ENCODE results near the gene CAMK2A. TPM values are rescaled to one million over a fixed set of nuclear protein-coding genes. Genes with fewer than 3 reads are reported as not detected.

Gene CAMK2A
- total and polyA plus RNA-seq, 7 donors, result 0.44 to 2.1 (median 0.64) TPM; not detected in 1

GRCh38 chr5:150189728-150190502 lies 99.7 kb downstream of the CAMK2A start, which contains the start of gene SLC6A7:
Gene SLC6A7, plus strand, starts transcription at chr5:150190062. Its CDS starts 266 bp downstream, at chr5:150190328.
- Histone ChIP-seq H3K9me3 (no peaks in the 10 kb centered on the region), H3K27me3 (peaks cover 10 to 30% (median 29%) of the 10 kb centered on the region in 3 donors), H3K4me3 (no peak within 1 kb of the TSS), H3K4me1 (peaks cover 0 to 7% (median 6%) of the 10 kb centered on the region in 4 donors), H3K27ac (no peak within 1 kb of the TSS), H3K36me3 (no peaks in the 10 kb centered on the region)
- intact Hi-C loops (cut with DNase I), result no loop called here
- DNase-seq, result no peak
- TF ChIP-seq CTCF (IDR thresholded peaks at IDR 0.05), result no peak
- no peak for TF ChIP-seq EP300 (IDR thresholded peaks at IDR 0.05)
- no peak for TF ChIP-seq POLR2A (IDR thresholded peaks at IDR 0.05)
- no peak for TF ChIP-seq POLR2AphosphoS5 (IDR thresholded peaks at IDR 0.05)
- 3 to 6% methylated on average over 58 of the region's 58 CpGs for WGBS, 2 donors

GRCh38 chr5:150189326-150189725 lies 100.2 kb downstream of the CAMK2A start:
- Histone ChIP-seq H3K27ac (no peak overlapping the region), H3K27me3 (peaks cover 10 to 30% (median 29%) of the 10 kb centered on the region in 3 donors), H3K4me1 (peaks cover 0 to 7% (median 6%) of the 10 kb centered on the region in 4 donors), H3K4me3 (no peak overlapping the region), H3K9me3 (no peaks in the 10 kb centered on the region), H3K36me3 (no peaks in the 10 kb centered on the region)
- no peak for TF ChIP-seq POLR2AphosphoS5 (IDR thresholded peaks at IDR 0.05)
- TF ChIP-seq EP300 (IDR thresholded peaks at IDR 0.05), result no peak
- TF ChIP-seq CTCF (IDR thresholded peaks at IDR 0.05), result no peak
- no peak for TF ChIP-seq POLR2A (IDR thresholded peaks at IDR 0.05)
- intact Hi-C loops (cut with DNase I), result no loop called here
- DNase-seq, result no peak
- WGBS, 2 donors, result 42 to 61% methylated on average over 3 of the region's 3 CpGs

GRCh38 chr5:150188146-150188842 lies 101.3 kb downstream of the CAMK2A start:
- Histone ChIP-seq H3K4me1 (peaks cover 0 to 7% (median 6%) of the 10 kb centered on the region in 4 donors), H3K9me3 (no peaks in the 10 kb centered on the region), H3K27me3 (peaks cover 10 to 30% (median 29%) of the 10 kb centered on the region in 3 donors), H3K36me3 (no peaks in the 10 kb centered on the region), H3K4me3 (no peak overlapping the region), H3K27ac (no peak overlapping the region)
- DNase-seq, result no peak
- TF ChIP-seq CTCF (IDR thresholded peaks at IDR 0.05) (no peak), POLR2A (IDR thresholded peaks at IDR 0.05) (no peak), POLR2AphosphoS5 (IDR thresholded peaks at IDR 0.05) (no peak), EP300 (IDR thresholded peaks at IDR 0.05) (no peak)
- 15 to 46% methylated on average over 3 of the region's 3 CpGs for WGBS, 2 donors
- intact Hi-C loops (cut with DNase I), result no loop called here

GRCh38 chr5:150186897-150187296 lies 102.7 kb downstream of the CAMK2A start:
- Histone ChIP-seq H3K27ac (no peak overlapping the region), H3K27me3 (peaks cover 10 to 30% (median 29%) of the 10 kb centered on the region in 3 donors), H3K36me3 (no peaks in the 10 kb centered on the region), H3K4me1 (peaks cover 0 to 7% (median 6%) of the 10 kb centered on the region in 4 donors), H3K4me3 (no peak overlapping the region), H3K9me3 (no peaks in the 10 kb centered on the region)
- WGBS, 2 donors, result 33 to 61% methylated on average over 4 of the region's 4 CpGs
- intact Hi-C loops (cut with DNase I), result no loop called here
- TF ChIP-seq CTCF (IDR thresholded peaks at IDR 0.05) (no peak), POLR2A (IDR thresholded peaks at IDR 0.05) (no peak), POLR2AphosphoS5 (IDR thresholded peaks at IDR 0.05) (no peak), EP300 (IDR thresholded peaks at IDR 0.05) (no peak)
- no peak for DNase-seq

Measured in sigmoid colon (tissue), 7 donors.